Measurements from ENCODE around the gene TRIM69. TPM values are rescaled to one million over a fixed set of nuclear protein-coding genes. Genes with fewer than 3 reads are reported as not detected.

TRIM69 gene, protein sequence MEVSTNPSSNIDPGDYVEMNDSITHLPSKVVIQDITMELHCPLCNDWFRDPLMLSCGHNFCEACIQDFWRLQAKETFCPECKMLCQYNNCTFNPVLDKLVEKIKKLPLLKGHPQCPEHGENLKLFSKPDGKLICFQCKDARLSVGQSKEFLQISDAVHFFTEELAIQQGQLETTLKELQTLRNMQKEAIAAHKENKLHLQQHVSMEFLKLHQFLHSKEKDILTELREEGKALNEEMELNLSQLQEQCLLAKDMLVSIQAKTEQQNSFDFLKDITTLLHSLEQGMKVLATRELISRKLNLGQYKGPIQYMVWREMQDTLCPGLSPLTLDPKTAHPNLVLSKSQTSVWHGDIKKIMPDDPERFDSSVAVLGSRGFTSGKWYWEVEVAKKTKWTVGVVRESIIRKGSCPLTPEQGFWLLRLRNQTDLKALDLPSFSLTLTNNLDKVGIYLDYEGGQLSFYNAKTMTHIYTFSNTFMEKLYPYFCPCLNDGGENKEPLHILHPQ
- 3.3 and 4.8 TPM in 2 replicates for total RNA-seq

DNA sequence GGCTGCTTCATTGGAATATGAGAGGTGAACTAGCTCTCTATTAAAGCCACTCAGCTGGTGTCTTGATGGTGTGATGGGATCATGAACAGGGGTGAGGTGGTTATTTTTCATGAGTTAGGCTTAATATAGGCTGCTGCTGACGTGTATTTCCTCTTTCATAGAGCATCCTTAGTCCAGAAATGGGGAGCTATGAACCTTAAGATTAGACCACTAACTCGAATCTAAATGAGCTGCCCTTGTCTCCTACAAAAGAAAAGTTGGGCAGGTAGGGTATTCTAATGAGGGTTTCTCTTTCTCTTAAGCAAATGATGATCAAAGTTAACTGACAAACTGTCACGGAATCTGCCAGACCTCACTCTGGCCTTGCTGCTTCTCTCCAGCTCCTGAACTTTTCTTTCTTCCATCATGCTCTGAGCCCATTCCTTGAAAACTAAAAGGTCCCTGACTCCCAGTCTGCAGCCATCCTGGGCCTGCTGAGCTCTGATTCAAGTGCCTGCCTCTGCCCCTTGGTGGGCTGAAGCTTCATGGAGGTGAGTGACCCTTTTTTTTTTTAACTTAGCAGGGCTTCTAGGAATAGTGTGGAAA lies at the start of gene TRIM69:
TSS of gene TRIM69 (plus strand) at position 348 of the 585 bp plus-strand sequence. CDS start at position 525, 177 bp downstream.

DNA sequence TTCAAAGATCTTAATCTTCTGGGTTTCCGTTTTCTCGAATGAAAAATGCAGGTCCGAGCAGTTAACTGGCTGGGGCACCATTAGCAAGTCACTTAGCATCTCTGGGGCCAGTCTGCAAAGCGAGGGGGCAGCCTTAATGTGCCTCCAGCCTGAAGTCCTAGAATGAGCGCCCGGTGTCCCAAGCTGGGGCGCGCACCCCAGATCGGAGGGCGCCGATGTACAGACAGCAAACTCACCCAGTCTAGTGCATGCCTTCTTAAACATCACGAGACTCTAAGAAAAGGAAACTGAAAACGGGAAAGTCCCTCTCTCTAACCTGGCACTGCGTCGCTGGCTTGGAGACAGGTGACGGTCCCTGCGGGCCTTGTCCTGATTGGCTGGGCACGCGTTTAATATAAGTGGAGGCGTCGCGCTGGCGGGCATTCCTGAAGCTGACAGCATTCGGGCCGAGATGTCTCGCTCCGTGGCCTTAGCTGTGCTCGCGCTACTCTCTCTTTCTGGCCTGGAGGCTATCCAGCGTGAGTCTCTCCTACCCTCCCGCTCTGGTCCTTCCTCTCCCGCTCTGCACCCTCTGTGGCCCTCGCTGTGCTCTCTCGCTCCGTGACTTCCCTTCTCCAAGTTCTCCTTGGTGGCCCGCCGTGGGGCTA lies 25.1 kb upstream of the TRIM69 start, which contains the start of the genes B2M and PATL2:
TSS of gene B2M (plus strand) at position 422 of the 647 bp plus-strand sequence. CDS start at position 452, 30 bp downstream.
TSS of gene PATL2 (minus strand) at position 228 of the 647 bp plus-strand sequence. CDS start 34,833 bp downstream, outside the sequence.

Other genes starting within 250 kb of the TRIM69 start
- gene EIF3J, start 199.4 kb upstream of the TRIM69 start, total RNA-seq: 29.2 and 49.1 TPM in 2 replicates
- 26.5 and 48.8 TPM in 2 replicates for gene SPG11, start 72.9 kb upstream of the TRIM69 start, total RNA-seq
- not detected in 2 replicates for gene PATL2, start 25.2 kb upstream of the TRIM69 start, total RNA-seq
- 482 and 517 TPM in 2 replicates for gene B2M, start 25.0 kb upstream of the TRIM69 start, total RNA-seq
- not detected in 2 replicates for gene TERB2, start 220.2 kb downstream of the TRIM69 start, total RNA-seq